ENCODE data around the gene CTDSPL2.

The CTDSPL2 gene

DNA sequence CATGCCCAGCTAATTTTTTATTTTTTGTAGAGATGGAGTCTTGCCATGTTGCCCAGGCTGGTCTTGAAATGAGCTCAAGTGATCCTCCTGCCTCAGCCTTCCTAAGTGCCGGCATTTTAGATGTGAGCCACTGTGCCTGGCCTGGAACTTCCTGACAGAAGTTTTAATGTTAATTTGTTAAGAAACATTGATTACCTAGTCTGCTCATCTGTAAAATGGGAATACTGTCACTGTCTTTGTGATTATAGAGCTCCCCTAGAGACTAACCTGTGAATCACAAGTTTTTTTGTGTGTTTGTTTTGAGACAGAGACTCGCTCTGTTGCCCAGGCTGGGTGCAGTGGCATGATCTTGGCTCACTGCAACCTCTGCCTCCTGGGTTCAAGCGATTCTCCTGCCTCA lies 105.3 kb downstream of the CTDSPL2 start:
- TF ChIP-seq, protein P1, sequence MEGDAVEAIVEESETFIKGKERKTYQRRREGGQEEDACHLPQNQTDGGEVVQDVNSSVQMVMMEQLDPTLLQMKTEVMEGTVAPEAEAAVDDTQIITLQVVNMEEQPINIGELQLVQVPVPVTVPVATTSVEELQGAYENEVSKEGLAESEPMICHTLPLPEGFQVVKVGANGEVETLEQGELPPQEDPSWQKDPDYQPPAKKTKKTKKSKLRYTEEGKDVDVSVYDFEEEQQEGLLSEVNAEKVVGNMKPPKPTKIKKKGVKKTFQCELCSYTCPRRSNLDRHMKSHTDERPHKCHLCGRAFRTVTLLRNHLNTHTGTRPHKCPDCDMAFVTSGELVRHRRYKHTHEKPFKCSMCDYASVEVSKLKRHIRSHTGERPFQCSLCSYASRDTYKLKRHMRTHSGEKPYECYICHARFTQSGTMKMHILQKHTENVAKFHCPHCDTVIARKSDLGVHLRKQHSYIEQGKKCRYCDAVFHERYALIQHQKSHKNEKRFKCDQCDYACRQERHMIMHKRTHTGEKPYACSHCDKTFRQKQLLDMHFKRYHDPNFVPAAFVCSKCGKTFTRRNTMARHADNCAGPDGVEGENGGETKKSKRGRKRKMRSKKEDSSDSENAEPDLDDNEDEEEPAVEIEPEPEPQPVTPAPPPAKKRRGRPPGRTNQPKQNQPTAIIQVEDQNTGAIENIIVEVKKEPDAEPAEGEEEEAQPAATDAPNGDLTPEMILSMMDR (IDR thresholded peaks at IDR 0.05; ENCODE audit: low read depth, low read length): no peak
- no peak for DNase-seq (ENCODE audit: extremely low read depth, low read depth)

- TF ChIP-seq, protein P1 (IDR thresholded peaks at IDR 0.05; ENCODE audit: low read depth, low read length): no peak
- DNase-seq (ENCODE audit: extremely low read depth, low read depth): no peak
Observed at GRCh38 chr15:44535092-44535491, 107.7 kb downstream of the CTDSPL2 start.

DNA sequence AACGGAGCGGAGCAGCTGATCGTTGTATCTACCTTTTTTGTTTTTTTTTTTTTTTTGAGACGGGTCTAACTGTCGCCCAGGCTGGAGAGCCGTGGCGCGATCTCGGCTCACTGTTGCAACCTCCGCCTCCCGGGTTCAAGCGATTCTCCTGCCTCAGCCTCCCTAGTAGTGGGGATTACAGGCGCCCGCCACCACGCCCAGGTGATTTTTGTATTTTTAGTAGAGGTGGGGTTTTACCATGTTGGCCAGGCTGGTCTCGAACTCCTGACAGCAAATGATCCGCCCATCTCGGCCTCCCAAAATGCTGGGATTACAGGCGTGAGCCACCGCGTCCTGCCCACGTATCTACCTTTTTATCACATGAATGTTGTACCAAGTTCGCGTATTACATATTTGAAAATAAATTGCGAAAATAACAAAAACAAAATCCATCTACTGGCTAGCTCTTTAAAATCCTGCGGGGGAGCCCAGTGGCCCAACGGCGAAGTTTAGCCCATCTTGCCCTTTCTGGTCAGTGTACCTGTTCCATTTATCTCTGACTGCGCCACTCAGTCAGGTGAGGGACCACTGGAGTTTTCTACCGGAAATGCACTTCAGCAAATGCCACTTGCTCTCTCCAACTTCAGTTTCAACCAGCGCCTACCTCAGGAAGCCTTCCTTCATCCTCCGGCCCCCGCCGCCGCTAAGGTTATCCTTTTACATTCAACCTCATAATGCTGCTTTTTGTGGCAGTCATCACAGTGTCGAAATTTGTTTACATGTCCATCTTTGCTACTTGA lies 108.3 kb downstream of the CTDSPL2 start:
- TF ChIP-seq, protein P1 (IDR thresholded peaks at IDR 0.05; ENCODE audit: low read depth, low read length): no peak
- DNase-seq (ENCODE audit: extremely low read depth, low read depth): no peak

DNA sequence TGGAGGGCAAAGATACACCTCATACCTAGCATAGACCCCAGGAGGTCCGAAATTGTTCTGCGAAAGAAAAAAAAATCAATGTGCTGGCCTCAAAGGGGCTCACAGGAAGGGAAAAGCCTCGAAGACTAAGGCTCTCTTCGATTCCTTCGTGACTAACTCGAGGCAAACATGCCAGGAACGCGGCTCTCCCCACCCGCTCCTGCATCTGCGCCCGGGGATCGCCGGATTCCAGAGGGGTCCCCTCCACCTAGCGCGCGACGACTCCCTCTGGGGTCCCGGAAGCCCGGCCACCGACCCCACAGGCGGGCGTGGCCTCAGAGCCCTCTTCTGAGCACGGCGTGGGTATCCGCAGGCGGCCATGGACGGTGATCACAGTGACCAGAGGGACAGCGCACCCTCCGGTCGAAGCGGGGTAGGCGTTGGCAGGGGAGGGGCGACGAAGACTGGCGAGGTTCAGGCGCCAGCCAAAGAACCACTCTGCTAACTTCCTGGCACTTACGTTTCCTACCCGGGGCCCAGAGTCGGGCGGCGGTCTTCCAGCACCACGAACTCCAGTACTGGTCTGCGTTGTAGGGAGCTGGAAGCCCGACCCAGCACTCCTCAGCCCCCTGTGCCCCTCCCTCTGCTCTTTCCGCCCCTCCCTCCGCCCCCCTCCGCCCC lies 109.0 kb downstream of the CTDSPL2 start:
- peak; percentile 24 for DNase-seq (ENCODE audit: extremely low read depth, low read depth)
- TF ChIP-seq, protein P1 (IDR thresholded peaks at IDR 0.05; ENCODE audit: low read depth, low read length): peak; percentile 48

DNA sequence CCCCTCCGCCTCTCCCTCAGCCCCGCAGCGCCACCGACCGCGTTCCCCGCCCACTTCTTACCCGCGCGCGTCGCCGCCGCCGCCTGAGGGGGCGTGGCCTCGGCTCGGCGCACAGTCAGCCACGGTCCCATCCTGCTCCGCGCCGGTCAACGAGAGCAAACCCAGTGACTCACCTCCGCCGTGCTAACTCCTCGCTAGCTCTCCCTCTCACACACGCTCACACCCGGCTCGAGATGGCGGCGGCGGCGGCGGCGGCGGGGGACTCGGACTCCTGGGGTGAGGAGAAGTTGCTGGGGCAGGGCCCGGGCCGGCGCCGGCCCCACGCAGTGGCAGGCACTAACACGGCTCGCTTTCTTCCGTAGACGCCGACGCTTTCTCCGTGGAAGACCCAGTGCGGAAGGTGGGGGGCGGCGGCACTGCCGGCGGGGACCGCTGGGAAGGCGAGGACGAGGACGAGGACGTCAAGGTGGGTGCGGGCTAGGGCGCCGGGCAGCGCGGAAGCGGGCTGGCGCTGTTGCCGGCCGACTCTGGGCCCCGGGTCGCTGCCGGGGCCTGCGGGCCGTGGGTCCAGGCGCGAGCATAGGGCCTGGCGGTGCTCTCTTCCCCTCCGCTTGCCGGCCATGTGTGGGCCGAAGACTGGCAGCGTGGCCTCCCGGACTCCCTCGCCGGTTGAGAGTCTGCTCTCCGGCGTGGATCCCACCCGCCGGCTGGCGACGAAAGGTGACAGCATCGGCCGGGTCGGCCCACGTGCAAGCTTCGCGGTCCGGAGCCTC lies 109.7 kb downstream of the CTDSPL2 start, which contains the start of gene EIF3J:
EIF3J (plus strand) TSS at position 186 of the 773 bp plus-strand sequence; CDS start at position 234, 48 bp downstream.
- DNase-seq (ENCODE audit: extremely low read depth, low read depth): peak; percentile 95
- TF ChIP-seq, protein P1 (IDR thresholded peaks at IDR 0.05; ENCODE audit: low read depth, low read length): no peak

- no peak for DNase-seq (ENCODE audit: extremely low read depth, low read depth)
- TF ChIP-seq, protein P1 (IDR thresholded peaks at IDR 0.05; ENCODE audit: low read depth, low read length): no peak
Observed at GRCh38 chr15:44537735-44538240, 110.4 kb downstream of the CTDSPL2 start.

All from AG09319 (cell line).